H1 (cell line): ENCODE data around the gene EXD2. TPM values are rescaled to one million over a fixed set of nuclear protein-coding genes. Genes with fewer than 3 reads are reported as not detected.

ENCODE experiments used
- RAD21 ChIP-seq, 2 experiments: IDR thresholded peaks in 1 of 2; conservative IDR thresholded peaks in 1 of 2; 2 replicates each; pipeline ENCODE4 v1.6.1; 2011; ENCODE audit warnings: low read depth in 2 of 2, low read length in 2 of 2, improper control_type of control experiment in 1 of 2, inconsistent platforms in 1 of 2, mild to moderate bottlenecking in 1 of 2, moderate library complexity in 1 of 2
- polyA plus RNA-seq, 7 experiments: library from polyadenylated mRNA; depleted of rRNA in 3 of 7; stranded (reverse) in 5 of 7; unstranded in 2 of 7; fragments of >200 nt in 5 of 7; fragments of 200-250 nt in 2 of 7; gene quantifications; 1 replicate in 5 of 7; 2 replicates in 1 of 7; 4 replicates in 1 of 7; pipeline versions ENCODE4 v1.2.1 to v1.2.3, GENCODE V29; 2011 to 2013; ENCODE audit warnings: missing spikeins in 2 of 7, mixed read lengths in 2 of 7
- total RNA-seq: library from RNA; stranded (reverse); fragmentation: NEBNext Ultra II Directional; extraction: Animal tissue kit (Norgen Biotek cat#: 25700); gene quantifications from 2 replicates; pipeline ENCODE4 v1.2.1, GENCODE V29; 2021
- TF ChIP-seq, protein P1 (sequence below): IDR thresholded peaks from 2 replicates; pipeline ENCODE4 v1.6.1; 2011; ENCODE audit warnings: low read depth, mild to moderate bottlenecking, low read length; ENCODE audit not compliant: insufficient read depth

Gene EXD2
- total and polyA plus RNA-seq, 2 of the 8 experiments (the other 6 are each of a cell fraction or from before 2014, with no cell fraction given) = 11.9 to 25.9 TPM

DNA sequence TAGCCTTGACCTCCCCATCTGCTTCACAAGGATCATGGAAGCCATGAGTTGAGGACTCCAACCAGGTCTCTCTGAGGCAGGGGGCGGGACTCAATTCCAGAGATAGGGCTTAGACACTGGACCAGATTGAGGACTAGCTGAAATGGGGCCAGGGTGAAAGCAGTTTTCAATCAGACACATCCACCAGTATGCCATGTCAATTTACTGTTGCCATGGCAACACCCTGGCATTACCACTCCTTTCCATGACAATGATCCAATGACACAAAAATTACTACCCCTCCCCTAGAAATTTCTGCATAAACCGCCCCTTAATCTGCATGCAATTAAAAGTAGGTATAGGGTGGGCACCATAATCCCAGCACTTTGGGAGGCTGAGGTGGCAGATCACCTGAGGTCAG lies 19.7 kb upstream of the EXD2 start (continued):
- no peak for TF ChIP-seq RAD21 (IDR thresholded peaks at IDR 0.05 in 1 of 2, conservative IDR thresholded peaks at IDR 0.05 in 1 of 2; ENCODE audit: low read depth in 2 of 2, low read length in 2 of 2)
- TF ChIP-seq, protein P1, sequence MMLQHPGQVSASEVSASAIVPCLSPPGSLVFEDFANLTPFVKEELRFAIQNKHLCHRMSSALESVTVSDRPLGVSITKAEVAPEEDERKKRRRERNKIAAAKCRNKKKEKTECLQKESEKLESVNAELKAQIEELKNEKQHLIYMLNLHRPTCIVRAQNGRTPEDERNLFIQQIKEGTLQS = no peak
